ENCODE data around the gene RGSL1.

Gene RGSL1

DNA sequence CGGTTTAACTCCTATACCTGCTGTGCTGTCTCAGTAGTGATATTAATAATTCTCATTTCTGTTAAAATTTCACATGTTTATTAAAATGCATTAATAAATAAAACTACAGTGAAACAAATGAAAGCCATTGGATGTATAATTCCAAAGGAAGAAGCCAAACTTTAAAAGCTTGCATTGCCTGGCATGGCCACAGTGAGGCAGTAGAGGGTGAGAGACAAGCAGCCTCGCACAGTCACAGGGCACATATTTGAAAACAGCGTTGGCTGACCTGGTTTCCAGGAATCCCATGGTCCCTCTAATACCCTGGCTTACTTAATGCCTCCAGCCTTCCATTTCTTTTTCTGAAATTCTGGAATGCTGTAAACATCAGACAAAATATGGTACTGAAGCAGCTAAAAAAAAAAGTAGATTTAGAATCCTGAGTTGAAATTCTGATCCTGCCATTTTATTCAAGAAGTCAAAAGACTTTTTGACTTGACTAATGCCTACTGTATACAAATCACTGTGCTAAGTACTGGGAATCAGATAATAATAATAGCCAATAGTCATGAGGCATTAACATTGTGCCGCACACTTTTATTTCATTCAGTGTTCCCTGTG, 145.8 kb downstream of the RGSL1 start:
- DNase-seq = peak; percentile 16

DNA sequence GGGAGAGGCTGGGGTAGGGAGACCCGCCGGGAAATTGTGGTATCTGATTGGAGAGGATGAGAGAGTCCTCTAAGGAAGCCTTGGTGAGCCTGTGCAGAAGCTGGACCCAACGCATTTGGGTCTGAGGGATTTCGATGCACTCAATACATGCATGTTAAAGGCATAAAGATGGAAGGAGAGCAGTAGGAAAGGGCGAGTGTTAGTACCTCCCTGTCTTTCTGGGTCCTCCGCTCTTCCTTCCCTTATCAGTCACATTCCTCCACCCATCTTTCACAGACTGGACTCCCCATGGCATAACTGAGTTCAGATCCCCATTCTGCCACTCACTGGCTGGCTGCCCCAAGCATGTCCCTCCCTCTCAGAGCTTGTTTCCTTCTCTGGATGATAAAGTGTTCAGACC, 147.0 kb downstream of the RGSL1 start:
- no peak for DNase-seq

DNA sequence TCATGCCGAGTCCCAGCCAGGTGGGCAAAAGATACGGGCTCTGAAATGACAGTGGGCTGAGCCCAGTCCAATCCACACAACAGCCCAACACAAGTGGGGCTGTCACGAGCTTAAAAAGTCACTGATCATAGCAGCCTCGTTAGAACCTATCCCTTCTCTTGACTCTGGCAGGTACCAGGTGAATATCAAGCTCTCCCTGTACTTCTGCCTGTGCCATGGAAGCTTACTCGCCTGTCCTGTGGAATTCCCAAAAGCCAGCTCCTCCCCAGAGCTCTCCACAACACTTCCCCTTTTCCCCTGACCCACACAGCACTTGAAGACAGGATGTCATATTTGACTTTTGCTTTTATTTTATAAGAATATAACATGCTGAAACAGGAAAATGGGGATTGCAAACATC, 148.3 kb downstream of the RGSL1 start:
- DNase-seq = no peak

DNA sequence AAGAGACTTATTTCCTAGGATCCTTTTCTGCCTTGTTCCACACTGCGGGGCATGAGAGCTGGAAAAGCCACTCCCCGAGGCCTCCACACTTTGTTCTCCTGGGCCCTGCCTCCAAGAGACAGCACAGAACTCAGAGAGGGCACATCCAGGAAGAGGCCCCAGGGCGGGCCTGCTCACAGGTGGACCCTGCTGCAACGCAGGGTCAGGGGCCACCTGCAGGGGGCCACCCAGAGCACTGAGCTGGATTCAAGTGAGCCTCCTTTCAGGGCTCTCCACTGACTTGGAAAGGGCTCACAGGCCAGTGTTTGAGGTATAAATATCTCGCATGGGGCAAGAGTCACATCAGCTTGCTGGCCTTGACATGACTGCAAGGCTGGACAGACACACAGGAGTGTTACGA, 149.4 kb downstream of the RGSL1 start:
- no peak for DNase-seq

DNA sequence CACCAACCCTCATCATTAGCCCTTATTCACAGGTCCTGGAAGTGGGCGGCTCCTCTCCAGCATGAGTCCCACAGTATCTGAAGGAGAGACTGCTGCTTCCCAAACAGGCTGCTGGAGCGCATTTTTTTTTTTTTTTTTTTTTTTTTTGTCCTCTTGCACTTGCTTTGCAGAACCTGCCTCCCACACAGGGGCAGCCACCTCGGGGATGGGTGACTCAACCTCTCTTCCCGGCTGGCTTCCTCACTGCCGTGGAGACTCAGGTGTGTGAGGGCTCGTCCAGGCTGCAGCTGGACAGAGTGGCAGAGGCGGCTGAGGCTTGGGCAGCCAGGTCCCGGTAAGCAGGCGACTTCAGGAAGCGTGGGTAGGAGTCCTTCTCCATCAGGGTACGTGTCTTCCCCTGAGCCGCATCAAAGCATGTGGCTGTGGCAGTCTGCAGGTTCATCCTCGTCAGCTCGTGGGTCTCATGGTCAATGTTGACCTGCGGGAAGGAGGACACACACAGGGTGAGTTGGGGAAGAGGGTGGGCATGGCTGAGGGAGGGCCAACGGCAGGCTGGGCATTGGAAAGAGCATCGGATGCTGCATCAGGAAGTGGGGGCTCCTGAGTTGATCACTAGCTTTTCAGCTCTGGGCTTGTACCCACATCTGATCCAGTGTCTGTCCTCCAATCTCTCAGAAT, 150.2 kb downstream of the RGSL1 start:
- no peak for DNase-seq

DNA sequence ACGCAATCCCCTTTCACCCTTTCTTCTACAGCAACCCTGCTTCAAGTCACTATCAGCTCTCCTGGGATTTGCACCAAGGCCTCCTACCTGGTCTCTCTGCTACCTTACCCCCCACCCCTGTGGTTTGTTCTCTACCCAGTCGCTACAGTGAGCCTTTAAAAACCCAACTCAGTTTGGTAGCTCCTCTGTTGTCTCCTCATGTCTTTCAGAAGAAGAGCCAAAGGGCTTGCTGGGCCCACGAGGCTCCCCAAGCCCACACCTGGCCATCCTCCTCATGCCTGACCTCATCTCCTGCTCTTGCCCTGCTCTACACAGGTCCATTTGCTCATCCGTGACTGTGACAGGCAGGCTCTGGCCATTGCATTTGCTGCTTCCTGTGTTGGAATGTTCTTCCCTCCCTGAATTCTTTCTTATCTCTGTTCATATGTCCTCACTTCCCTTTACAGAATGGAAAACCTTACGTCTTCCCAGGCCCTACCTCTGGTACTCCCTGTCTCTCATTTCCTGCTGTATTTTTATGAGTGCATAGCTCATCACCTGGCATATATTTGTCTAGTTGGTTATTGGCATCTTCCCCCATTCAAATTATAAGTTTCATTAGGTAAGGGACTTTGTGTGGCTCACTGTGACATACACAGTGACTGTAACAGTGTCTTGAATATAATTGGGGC, 150.9 kb downstream of the RGSL1 start:
- no peak for DNase-seq

DNA sequence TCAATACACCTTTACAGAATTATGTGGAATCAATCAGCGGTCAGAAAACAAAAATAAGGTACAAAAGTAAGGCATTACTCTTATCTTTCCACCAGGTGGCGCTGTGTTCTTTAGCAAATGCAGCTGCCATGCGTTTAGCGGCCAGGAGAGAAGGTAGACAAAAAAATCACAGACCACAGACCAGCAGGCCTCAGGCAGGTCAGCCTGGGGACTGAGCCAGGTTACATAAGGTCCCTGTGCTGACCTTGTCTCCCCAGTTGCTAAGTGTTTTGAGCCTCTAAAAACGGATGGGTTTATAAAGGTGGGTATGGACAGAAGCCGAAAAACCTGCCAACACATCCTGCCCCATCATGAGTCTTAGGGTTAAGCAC, 151.5 kb downstream of the RGSL1 start:
- DNase-seq = peak; percentile 71

DNA sequence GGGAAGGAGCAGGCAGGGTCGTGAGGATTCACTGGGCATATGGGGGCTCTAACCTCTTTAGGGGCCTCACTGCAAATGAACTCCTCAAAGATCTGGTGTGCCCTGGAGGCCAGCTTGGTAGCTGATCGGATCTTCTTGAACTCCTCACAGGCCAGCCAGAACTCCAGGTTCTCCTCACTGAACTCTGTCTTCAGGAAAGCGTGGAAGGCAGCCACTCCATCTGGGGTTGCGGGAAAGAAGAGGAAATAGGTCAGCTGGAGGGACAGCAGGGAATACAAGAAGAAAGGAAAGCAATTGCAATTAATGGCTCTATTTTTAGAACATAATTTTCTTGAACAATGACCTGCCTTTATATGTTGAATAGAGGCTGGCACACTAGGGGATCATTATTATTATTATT, 152.0 kb downstream of the RGSL1 start:
- DNase-seq = no peak

DNA sequence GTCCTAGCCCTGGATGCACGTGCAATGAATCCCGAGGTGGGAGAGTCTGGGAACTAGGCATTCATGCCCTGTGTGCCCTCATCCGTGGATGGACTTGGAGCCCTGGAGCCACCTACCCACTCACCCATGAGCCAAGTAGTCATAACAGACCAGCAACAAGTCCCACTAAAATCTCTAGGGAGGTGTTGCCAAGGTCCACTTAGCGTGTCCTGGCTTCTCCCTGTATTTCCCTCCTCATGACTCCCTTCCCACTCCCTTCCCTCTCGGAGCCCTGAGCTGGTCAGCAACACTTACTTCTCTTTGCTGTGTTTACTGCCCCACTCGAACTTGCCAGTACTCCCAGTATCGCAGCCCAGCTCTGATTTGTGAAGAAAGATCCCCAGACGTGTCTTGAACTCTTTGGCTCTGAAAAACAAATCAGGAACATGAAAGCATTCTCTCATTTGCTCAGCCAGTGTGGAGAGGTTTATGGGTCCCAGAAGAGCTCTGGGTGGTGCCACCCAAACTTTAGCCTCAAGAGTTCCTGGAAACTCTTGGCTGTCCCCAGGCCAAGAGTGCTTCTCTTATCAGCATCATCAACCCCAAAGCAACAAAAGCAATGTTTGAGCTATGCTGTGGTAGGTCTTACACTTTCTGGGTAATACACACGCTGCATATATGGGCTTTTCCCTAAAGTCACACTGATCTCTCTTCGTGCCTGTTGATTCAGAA, 153.1 kb downstream of the RGSL1 start:
- no peak for DNase-seq

DNA sequence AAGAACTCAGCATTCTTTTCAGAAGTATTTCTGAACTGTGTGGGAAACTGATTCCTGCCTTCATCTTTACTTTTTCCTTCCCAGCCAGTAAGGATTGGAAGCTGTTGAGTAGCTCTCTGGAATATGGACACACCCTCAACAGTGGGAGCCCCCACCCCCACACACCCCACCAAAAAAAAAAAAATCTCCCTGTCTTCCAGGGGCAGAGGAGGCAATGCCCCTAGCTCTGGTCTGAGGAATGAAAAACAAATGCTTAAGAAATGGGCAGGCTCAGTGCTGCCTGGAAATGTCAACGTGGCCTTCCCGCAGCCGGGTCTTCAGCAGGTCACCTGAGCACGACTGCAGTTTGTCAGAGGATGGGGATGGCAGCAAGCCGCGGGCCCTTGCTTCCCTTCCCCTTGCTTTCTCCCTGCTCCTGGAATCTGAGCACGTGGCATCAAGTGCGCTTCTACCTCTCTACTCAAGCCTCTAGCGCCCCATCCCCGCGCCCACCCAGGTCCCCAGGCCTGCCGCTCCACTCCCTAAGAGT, 153.8 kb downstream of the RGSL1 start:
- DNase-seq = no peak

DNA sequence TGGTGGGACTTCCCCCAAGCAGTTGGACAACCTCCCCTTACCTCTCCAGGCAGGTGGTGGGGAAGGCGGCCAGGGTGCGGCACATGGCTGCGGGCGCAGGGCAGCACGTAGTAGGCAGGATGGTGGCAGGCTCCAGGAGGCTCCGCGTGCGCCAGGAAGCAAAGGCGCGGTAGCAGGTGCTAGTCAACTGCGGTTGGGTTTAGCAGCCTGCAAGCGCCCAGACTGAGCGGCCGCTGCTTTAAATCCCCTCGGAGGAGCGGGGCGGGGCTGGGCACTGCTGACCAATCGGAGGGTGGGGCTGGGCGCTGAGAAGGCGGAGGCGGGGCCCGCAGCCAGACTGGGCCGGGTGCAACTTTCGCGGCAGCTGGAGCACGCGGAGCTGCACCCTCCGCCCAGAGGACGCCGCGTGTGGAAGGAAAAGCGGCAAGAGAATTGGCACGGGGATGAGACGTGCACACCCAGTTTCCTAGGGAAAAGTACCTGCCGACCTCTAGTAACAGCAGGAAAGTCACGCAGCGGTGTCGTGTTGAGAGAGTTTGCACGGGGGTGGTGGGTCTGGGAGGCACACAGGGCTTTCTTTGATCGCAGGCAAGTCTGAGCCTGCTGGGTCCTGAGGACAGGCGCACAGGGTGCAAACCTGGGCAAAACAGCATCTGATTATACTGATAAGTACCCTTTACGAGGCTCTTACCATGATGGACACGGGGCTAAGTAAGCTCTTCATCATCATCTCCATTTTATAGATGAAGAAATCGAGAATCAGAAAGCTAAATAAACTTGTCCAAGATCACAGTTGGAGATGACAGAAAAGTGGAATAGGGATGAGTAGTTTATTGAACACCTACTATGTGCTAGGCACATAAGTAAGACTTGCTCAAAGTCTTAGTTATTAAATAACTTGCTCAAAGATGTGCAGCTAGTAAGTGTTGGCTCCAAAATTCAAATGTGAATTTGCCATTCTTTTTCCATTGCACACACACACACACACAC, 154.5 kb downstream of the RGSL1 start, which contains the start of gene RGS16:
RGS16 (minus strand) TSS at position 215 of the 990 bp plus-strand sequence; CDS start at position 85, 130 bp downstream.
- DNase-seq = peak; percentile 83

DNA sequence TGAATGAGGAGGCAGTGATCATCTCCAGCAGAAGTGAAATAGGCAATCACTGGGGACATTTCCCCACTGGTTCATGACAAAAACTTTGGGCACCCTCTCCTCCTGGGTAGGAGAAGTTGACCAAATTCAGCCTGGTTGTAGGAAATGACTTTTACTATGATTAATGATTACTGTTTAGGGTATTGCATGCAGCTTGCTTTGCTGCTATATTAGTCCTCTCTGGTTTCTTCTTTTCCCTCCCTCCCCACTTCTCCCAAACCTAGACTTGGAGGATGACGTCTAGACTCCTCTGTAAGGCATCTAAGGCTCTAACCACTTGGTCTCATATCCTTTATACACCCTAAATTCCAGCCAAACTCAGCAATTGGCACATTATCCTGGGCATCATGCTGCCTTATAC, 157.6 kb downstream of the RGSL1 start:
- no peak for DNase-seq

DNA sequence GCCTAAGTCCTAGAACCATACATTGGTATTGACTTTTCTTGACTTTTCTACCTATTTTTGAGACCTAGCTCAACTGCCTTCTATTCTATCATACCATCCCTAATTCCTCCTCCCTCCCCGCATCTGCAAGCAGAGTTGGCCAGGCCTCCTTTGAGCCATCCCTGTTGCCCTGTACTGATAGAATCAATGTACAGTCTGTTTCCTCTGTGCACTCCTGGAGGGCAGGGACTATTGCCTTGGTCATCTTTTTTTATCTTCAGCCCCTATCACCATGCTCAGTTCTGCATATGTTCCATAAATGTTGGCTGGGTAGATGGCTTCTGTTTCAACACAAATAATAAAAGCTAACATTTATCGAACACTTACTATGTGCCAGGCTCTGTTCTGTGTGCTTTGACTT, 158.3 kb downstream of the RGSL1 start:
- DNase-seq = no peak

DNA sequence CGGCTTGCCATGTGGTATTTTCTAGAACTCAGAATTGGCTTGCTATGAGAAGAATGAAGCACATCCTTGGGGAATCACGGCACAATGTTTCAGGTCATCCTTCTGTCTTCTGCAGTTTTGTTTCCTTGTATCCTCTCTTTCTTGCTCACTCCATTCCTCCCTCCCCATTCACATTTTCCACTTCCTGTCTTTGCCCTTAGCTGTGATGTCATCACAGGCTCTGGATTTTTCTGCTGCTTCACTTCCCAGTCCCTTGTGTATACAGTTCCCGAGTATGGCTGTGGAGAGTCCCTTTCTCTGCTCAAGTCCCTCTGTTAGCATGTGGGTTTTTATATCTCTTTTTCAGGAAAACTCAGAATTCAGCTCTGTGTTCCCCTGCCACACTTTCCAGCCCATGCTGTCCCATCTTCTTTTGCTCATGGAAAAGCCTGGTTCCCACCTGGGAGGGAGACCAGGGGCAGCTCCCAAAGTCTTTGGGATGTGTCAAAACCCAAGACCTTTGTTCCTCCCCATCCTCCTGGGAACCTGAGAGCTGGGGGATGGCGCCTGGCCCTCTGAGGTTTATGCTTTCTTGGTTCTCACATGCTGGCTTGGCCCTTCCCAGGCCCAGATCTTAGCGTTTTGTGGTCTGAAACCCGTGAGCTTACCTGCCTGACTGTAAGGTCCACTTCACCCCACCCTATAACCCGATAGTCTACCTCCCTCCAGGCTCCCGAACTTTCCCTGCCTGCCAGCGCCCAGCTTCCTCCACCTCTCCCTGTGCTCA, 159.1 kb downstream of the RGSL1 start:
- DNase-seq = peak; percentile 10
